ENCODE results near the gene PSAPL1. TPM values are rescaled to one million over a fixed set of nuclear protein-coding genes. Genes with fewer than 3 reads are reported as not detected.

The PSAPL1 gene
- total and polyA plus RNA-seq, 2 of the 8 experiments (the other 6 are each of a cell fraction or from before 2014, with no cell fraction given), result 0.03 TPM; not detected in 1

DNA sequence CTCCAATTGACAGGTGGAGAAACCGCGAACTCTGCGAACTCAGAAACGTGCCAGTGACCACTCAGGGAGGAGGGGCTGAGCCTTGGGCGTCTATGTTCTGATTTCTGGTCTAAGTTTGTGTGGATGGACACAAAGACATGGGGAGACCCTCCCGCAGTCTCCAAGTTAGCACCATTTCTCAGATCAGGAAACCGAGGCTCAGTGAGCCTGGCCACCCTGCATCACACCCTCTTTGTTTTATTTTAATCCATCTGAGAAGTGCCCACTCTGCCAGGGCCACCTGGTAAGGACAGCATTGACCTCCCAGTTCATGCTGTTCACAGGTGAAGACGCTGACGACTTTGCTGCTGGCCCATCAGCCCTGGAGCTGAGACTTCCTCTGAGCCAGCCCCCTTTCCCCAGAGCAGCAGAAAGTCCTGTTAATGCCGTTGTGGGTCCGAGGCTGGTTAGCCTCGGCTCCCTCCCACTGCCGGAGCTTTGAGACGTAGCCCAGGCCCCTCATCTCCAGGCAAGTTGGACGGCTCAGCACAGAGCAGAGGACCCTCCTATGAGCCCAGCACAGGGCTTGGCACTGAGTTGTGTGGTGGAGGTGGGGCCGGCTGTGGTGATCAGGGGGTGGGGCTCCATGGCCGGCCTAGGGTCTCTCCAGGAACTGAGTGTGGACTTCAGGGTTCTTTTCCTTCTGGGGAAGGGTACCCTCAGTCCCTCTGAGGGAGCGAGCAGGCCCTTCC, 43.7 kb downstream of the PSAPL1 start:
- Histone ChIP-seq H3K56ac (replicated peaks; ENCODE audit: insufficient read length, low read depth, low read length) (no peak overlapping the region), H2AFZ (ENCODE audit: low read length) (no peak overlapping the region), H2BK120ac (replicated peaks; ENCODE audit: low read depth, low read length) (no peak overlapping the region), H3K27ac (ENCODE audit: low read depth, low read length) (no peak overlapping the region), H2AK5ac (ENCODE audit: low read depth, low read length) (no peak overlapping the region), H3K4ac (replicated peaks; ENCODE audit: insufficient read length, low read depth, low read length) (no peak overlapping the region), H3K23me2 (ENCODE audit: low read depth, low read length) (0 out of 2 replicates have a peak, but pooled peaks cover 2% of the 10 kb centered on the region), H2BK5ac (ENCODE audit: low read depth, low read length) (no peak overlapping the region), H4K5ac (ENCODE audit: insufficient read length, low read depth, low read length) (no peak overlapping the region), H3K9me3 (ENCODE audit: insufficient read depth in 2 of 2, low read depth in 1 of 2, low read length in 1 of 2) (no peaks in the 10 kb centered on the region), H3K4me2 (ENCODE audit: insufficient read depth in 1 of 2, low read depth in 2 of 2, low read length in 2 of 2) (no peak overlapping the region), H3K36me3 (ENCODE audit: control insufficient read depth in 2 of 4, insufficient read depth in 4 of 4, low read length in 3 of 4) (no peaks in the 10 kb centered on the region), H3K27me3 (replicated peaks in 1 of 4; ENCODE audit: control insufficient read depth in 3 of 4, extremely low read depth in 1 of 4, insufficient read depth in 3 of 4, low read length in 3 of 4) (no peaks in the 10 kb centered on the region), H2BK15ac (ENCODE audit: low read length) (no peak overlapping the region), H4K20me1 (replicated peaks in 1 of 2; ENCODE audit: control insufficient read depth in 1 of 2, insufficient read depth in 2 of 2, low read length in 2 of 2) (peaks cover 0 to 4% of the 10 kb centered on the region in 2 experiments), H3K79me2 (ENCODE audit: control insufficient read depth in 1 of 2, insufficient read depth in 2 of 2, low read length in 2 of 2) (no peaks in the 10 kb centered on the region), H3K18ac (ENCODE audit: extremely low read depth, low read length) (no peak overlapping the region), H3K4me3 (ENCODE audit: extremely low read depth in 1 of 4, insufficient read depth in 2 of 4, low read depth in 3 of 4, low read length in 4 of 4) (no peak overlapping the region), H4K91ac (replicated peaks; ENCODE audit: insufficient read length, low read length) (no peak overlapping the region), H3K4me1 (replicated peaks in 1 of 4; ENCODE audit: control insufficient read depth in 3 of 4, insufficient read depth in 4 of 4, low read length in 3 of 4) (no peaks in the 10 kb centered on the region), H3K14ac (ENCODE audit: insufficient read length) (no peak overlapping the region), H2BK20ac (ENCODE audit: low read length) (no peak overlapping the region), H3K79me1 (ENCODE audit: low read depth, low read length) (no peaks in the 10 kb centered on the region), H2BK12ac (ENCODE audit: low read depth, low read length) (no peak overlapping the region), H3K9ac (replicated peaks in 1 of 4; ENCODE audit: extremely low read depth in 1 of 4, low read depth in 3 of 4, low read length in 3 of 4) (no peak overlapping the region), H4K8ac (ENCODE audit: extremely low read depth, insufficient read depth, low read length) (peak overlapping the region; percentile 45; the same call in 1 of the 2 replicates), H3K23ac (ENCODE audit: insufficient read length) (no peak overlapping the region)
- DNase-seq (ENCODE audit: low read depth in 1 of 2, low spot score in 2 of 2) (peak in 1 of 2 experiments; percentile 38), FAIRE-seq (no peak)
- TF ChIP-seq MAFK (IDR thresholded peaks at IDR 0.05; ENCODE audit: low read depth, low read length) (no peak), CHD2 (IDR thresholded peaks at IDR 0.05; ENCODE audit: low read length) (no peak), CBX5 (IDR thresholded peaks at IDR 0.05; ENCODE audit: low read depth, low read length) (no peak)
- POLR2A ChIA-PET (ENCODE audit: partially characterized antibody), result no interaction called here
- WGBS, 2 experiments (ENCODE audit: extremely low coverage in 1 of 2, insufficient coverage in 1 of 2, insufficient read length in 1 of 2, insufficient replicate concordance in 2 of 2, low coverage in 1 of 2, low lambda C conversion rate in 2 of 2, missing lambda C conversion rate in 1 of 2), result 91% methylated on average over 18 of the region's 18 CpGs; no CpG with 5 or more reads in 1 of the 2 experiments
- CTCF ChIA-PET (ENCODE audit: partially characterized antibody), result interaction anchor here (0.6 to 0.8 kb wide), 4 partner anchors 11 to 238 kb away, joined by 3 read pairs; no protein-coding TSS in a partner anchor

All from H1 (cell line).